ENCODE results near the gene ZNF597. TPM values are rescaled to one million over a fixed set of nuclear protein-coding genes. Genes with fewer than 3 reads are reported as not detected.

Gene ZNF597
- 2.0 TPM for total RNA-seq
- long read RNA-seq, full-length matches to known transcripts = 5 of 5 reads
- long read RNA-seq, partial matches to known transcripts = 0 of 5 reads
- long read RNA-seq, other reads (novel, unspliced or antisense) = 0 of 5 reads

- intact Hi-C loops (cut with micrococcal nuclease) = no loop called here
- DNase-seq (peak; percentile 81), ATAC-seq (peak; percentile 99)
Measured at GRCh38 chr16:3443108-3444031, at the start of gene ZNF597, which contains the start of gene NAA60. ZNF597 (minus strand) TSS chr16:3443504; CDS start chr16:3443153, 351 bp downstream. NAA60 (plus strand) TSS chr16:3443680; CDS start chr16:3476228, 32,548 bp downstream.

GRCh38 chr16:3492356-3492755 lies 49.1 kb upstream of the ZNF597 start:
- ATAC-seq = no peak
- intact Hi-C loops (cut with micrococcal nuclease) = no loop called here
- DNase-seq = no peak

- DNase-seq = no peak
- intact Hi-C loops (cut with micrococcal nuclease) = no loop called here
- peak; percentile 20 for ATAC-seq
Measured at GRCh38 chr16:3490911-3491629, 47.8 kb upstream of the ZNF597 start.

GRCh38 chr16:3488801-3489200 lies 45.5 kb upstream of the ZNF597 start:
- intact Hi-C loops (cut with micrococcal nuclease) = no loop called here
- ATAC-seq = no peak
- DNase-seq = no peak

GRCh38 chr16:3487521-3488410 lies 44.5 kb upstream of the ZNF597 start:
- intact Hi-C loops (cut with micrococcal nuclease) = no loop called here
- DNase-seq (peak; percentile 19), ATAC-seq (peak; percentile 7)

- intact Hi-C loops (cut with micrococcal nuclease) = no loop called here
- peak; percentile 39 for ATAC-seq
- DNase-seq = peak; percentile 30
Measured at GRCh38 chr16:3486506-3487215, 43.4 kb upstream of the ZNF597 start.

GRCh38 chr16:3485821-3486505 lies 42.7 kb upstream of the ZNF597 start:
- peak; percentile 2 for ATAC-seq
- peak; percentile 26 for DNase-seq
- intact Hi-C loops (cut with micrococcal nuclease) = no loop called here

- intact Hi-C loops (cut with micrococcal nuclease) = no loop called here
- peak; percentile 21 for DNase-seq
- no peak for ATAC-seq
Measured at GRCh38 chr16:3485097-3485745, 41.9 kb upstream of the ZNF597 start.

GRCh38 chr16:3484318-3485096 lies 41.2 kb upstream of the ZNF597 start:
- intact Hi-C loops (cut with micrococcal nuclease) = no loop called here
- ATAC-seq (no peak), DNase-seq (peak; percentile 22)

GRCh38 chr16:3482659-3483241 lies 39.4 kb upstream of the ZNF597 start:
- DNase-seq (peak; percentile 3), ATAC-seq (no peak)
- intact Hi-C loops (cut with micrococcal nuclease) = no loop called here

GRCh38 chr16:3481696-3482658 lies 38.7 kb upstream of the ZNF597 start:
- ATAC-seq (peak; percentile 57), DNase-seq (no peak)
- intact Hi-C loops (cut with micrococcal nuclease) = no loop called here

- no peak for ATAC-seq
Measured at GRCh38 chr16:3480901-3481695, 37.8 kb upstream of the ZNF597 start.

GRCh38 chr16:3479654-3480216 lies 36.4 kb upstream of the ZNF597 start:
- peak; percentile 5 for DNase-seq
- ATAC-seq = no peak
- intact Hi-C loops (cut with micrococcal nuclease) = no loop called here

More at GRCh38 chr16:3480901-3481695, 37.8 kb upstream of the ZNF597 start:
- no peak for DNase-seq
- intact Hi-C loops (cut with micrococcal nuclease) = no loop called here

All from left ventricle myocardium superior (tissue), 1 donor.